Mesodermal cell (in vitro differentiated cells): ENCODE measurements around the gene ZSCAN2.
A peak's percentile ranks its signal among the peaks of the same experiment; 100 is the strongest.
"Not testable (repeated sequence)": the region's sequence is repeated elsewhere in the genome, so short reads cannot be mapped to it uniquely, and the experiment has no call there.

Experiments used
- H3K27ac ChIP-seq: 2 replicates; pipeline ENCODE4 v1.7.0; 2013; ENCODE audit warnings: mild to moderate bottlenecking, low read depth, low read length, moderate library complexity; ENCODE audit not compliant: severe bottlenecking
- H3K36me3 ChIP-seq: 2 replicates; pipeline ENCODE4 v1.7.1; 2013; ENCODE audit warnings: mild to moderate bottlenecking, low read length, moderate library complexity; ENCODE audit not compliant: control insufficient read depth, insufficient read depth
- H3K4me1 ChIP-seq: one replicate; pipeline ENCODE4 v1.7.1; 2013; ENCODE audit warnings: mild to moderate bottlenecking, low read length; ENCODE audit not compliant: insufficient read depth, control insufficient read depth, poor library complexity, severe bottlenecking
- H3K4me3 ChIP-seq: 2 replicates; pipeline ENCODE4 v1.7.0; 2013; ENCODE audit warnings: low read length, control low read depth, mild to moderate bottlenecking; ENCODE audit not compliant: insufficient read depth, poor library complexity, severe bottlenecking; ENCODE audit errors: extremely low read depth
- H3K9me3 ChIP-seq: 2 replicates; pipeline ENCODE4 v1.7.1; 2013; ENCODE audit warnings: mild to moderate bottlenecking, low read length, moderate library complexity; ENCODE audit not compliant: control insufficient read depth
- WGBS, 2 experiments: methylation state at CpG; one replicate each; pipeline ENCODE4 v1.1.5; 2013; ENCODE audit warnings: missing lambda C conversion rate in 2 of 2; ENCODE audit not compliant: insufficient coverage in 2 of 2; 5-methylcytosine and 5-hydroxymethylcytosine counted together

ZSCAN2 gene

GRCh38 chr15:84634228-84634837 is 33.5 kb downstream of the ZSCAN2 start:
- no peak overlapping the region for H3K27ac ChIP-seq
- H3K36me3 ChIP-seq = peaks cover 30% of the 10 kb centered on the region
- 18 to 34% methylated on average over 15 to 20 of the region's 23 CpGs for WGBS, 2 experiments

GRCh38 chr15:84638103-84638502 is 37.3 kb downstream of the ZSCAN2 start:
- Histone ChIP-seq H3K36me3 (peaks cover 68% of the 10 kb centered on the region), H3K9me3 (no peaks in the 10 kb centered on the region), H3K27ac (no peak overlapping the region), H3K4me3 (no peak overlapping the region), H3K4me1 (no peaks in the 10 kb centered on the region)
- WGBS, 2 experiments = 87% methylated on average over 3 of the region's 3 CpGs; no CpG with 5 or more reads in 1 of the 2 experiments

More at GRCh38 chr15:84634228-84634837, 33.5 kb downstream of the ZSCAN2 start:
- H3K4me3 ChIP-seq = peak overlapping the region; percentile 55
- H3K9me3 ChIP-seq = no peaks in the 10 kb centered on the region
- no peaks in the 10 kb centered on the region for H3K4me1 ChIP-seq

GRCh38 chr15:84641871-84642270 is 41.1 kb downstream of the ZSCAN2 start:
- WGBS, 2 experiments = 83 to 92% methylated on average over 7 to 9 of the region's 9 CpGs
- H3K4me3 ChIP-seq, H3K9me3 ChIP-seq, H3K27ac ChIP-seq, H3K4me1 ChIP-seq: not testable (repeated sequence)
- H3K36me3 ChIP-seq = peaks cover 91% of the 10 kb centered on the region

- not testable (repeated sequence) for H3K27ac ChIP-seq, H3K9me3 ChIP-seq, H3K4me1 ChIP-seq, H3K4me3 ChIP-seq
- WGBS, 2 experiments = 50% methylated on average over 2 of the region's 2 CpGs
- peaks cover 94% of the 10 kb centered on the region for H3K36me3 ChIP-seq
Measured at GRCh38 chr15:84642640-84643039, 41.8 kb downstream of the ZSCAN2 start.

- H3K27ac ChIP-seq = no peak overlapping the region
- H3K9me3 ChIP-seq = no peaks in the 10 kb centered on the region
- no peak overlapping the region for H3K4me3 ChIP-seq
- 98% methylated on average over 4 to 5 of the region's 6 CpGs for WGBS, 2 experiments
- H3K36me3 ChIP-seq = peaks cover 97% of the 10 kb centered on the region
- no peaks in the 10 kb centered on the region for H3K4me1 ChIP-seq
Measured at GRCh38 chr15:84643838-84644237, 43.0 kb downstream of the ZSCAN2 start.

GRCh38 chr15:84645496-84645895 is 44.7 kb downstream of the ZSCAN2 start:
- peaks cover 94% of the 10 kb centered on the region for H3K36me3 ChIP-seq
- no peaks in the 10 kb centered on the region for H3K9me3 ChIP-seq
- no peak overlapping the region for H3K4me3 ChIP-seq
- H3K27ac ChIP-seq = no peak overlapping the region
- no peaks in the 10 kb centered on the region for H3K4me1 ChIP-seq
- 92 to 99% methylated on average over 6 to 10 of the region's 10 CpGs for WGBS, 2 experiments

- Histone ChIP-seq H3K27ac (no peak overlapping the region), H3K9me3 (no peaks in the 10 kb centered on the region), H3K36me3 (peaks cover 93% of the 10 kb centered on the region), H3K4me1 (no peaks in the 10 kb centered on the region), H3K4me3 (no peak overlapping the region)
- 89 to 99% methylated on average over 3 to 10 of the region's 10 CpGs for WGBS, 2 experiments
Measured at GRCh38 chr15:84645997-84646396, 45.2 kb downstream of the ZSCAN2 start.

GRCh38 chr15:84647726-84648125 is 46.9 kb downstream of the ZSCAN2 start:
- peaks cover 89% of the 10 kb centered on the region for H3K36me3 ChIP-seq
- no peak overlapping the region for H3K4me3 ChIP-seq
- no peak overlapping the region for H3K27ac ChIP-seq
- no peaks in the 10 kb centered on the region for H3K9me3 ChIP-seq
- H3K4me1 ChIP-seq = peaks cover 13% of the 10 kb centered on the region

GRCh38 chr15:84648539-84648938 is 47.7 kb downstream of the ZSCAN2 start:
- Histone ChIP-seq H3K4me1 (peaks cover 19% of the 10 kb centered on the region), H3K36me3 (peaks cover 83% of the 10 kb centered on the region), H3K9me3 (no peaks in the 10 kb centered on the region), H3K4me3 (no peak overlapping the region), H3K27ac (no peak overlapping the region)
- 92 to 100% methylated on average over 2 of the region's 3 CpGs for WGBS, 2 experiments

- Histone ChIP-seq H3K9me3 (no peaks in the 10 kb centered on the region), H3K36me3 (peaks cover 72% of the 10 kb centered on the region), H3K4me1 (peaks cover 19% of the 10 kb centered on the region), H3K4me3 (no peak overlapping the region), H3K27ac (no peak overlapping the region)
- 100% methylated on average over 1 of the region's 2 CpGs; no CpG with 5 or more reads in 1 of the 2 experiments for WGBS, 2 experiments
Measured at GRCh38 chr15:84649706-84650105, 48.9 kb downstream of the ZSCAN2 start.

GRCh38 chr15:84653584-84653909 is 52.7 kb downstream of the ZSCAN2 start:
- Histone ChIP-seq H3K4me3 (peak overlapping the region; percentile 80), H3K9me3 (no peaks in the 10 kb centered on the region), H3K27ac (peak overlapping the region; percentile 91), H3K36me3 (peaks cover 41% of the 10 kb centered on the region), H3K4me1 (peaks cover 19% of the 10 kb centered on the region)
- WGBS, 2 experiments = 27 to 29% methylated on average over 6 to 7 of the region's 7 CpGs
